ENCODE data around the gene SERP2. TPM values are rescaled to one million over a fixed set of nuclear protein-coding genes. Genes with fewer than 3 reads are reported as not detected.

Gene SERP2
- total and polyA plus RNA-seq, 9 of the 15 experiments (the other 6 are each of a cell fraction or from before 2014, with no cell fraction given) = 0.13 TPM; not detected in 8

- Histone ChIP-seq H3K9ac (ENCODE audit: insufficient read depth in 1 of 2, low read depth in 2 of 2, low read length in 2 of 2) (no peak overlapping the region), H3K27ac (ENCODE audit: extremely low read depth, low read depth, low read length) (no peak overlapping the region), H4K20me1 (replicated peaks; ENCODE audit: control insufficient read depth, insufficient read depth, low read length) (no peaks in the 10 kb centered on the region), H3K4me2 (ENCODE audit: insufficient read depth, low read length) (no peak overlapping the region), H3K4me1 (replicated peaks in 1 of 2; ENCODE audit: control insufficient read depth in 2 of 2, insufficient read depth in 2 of 2, low read length in 2 of 2) (peaks cover 0 to 3% of the 10 kb centered on the region in 2 experiments; a peak in 2 of 5 replicates), H3K4me3 (no peak overlapping the region), H3K27me3 (ENCODE audit: control insufficient read depth in 2 of 2, insufficient read depth in 2 of 2, low read length in 2 of 2) (peaks cover 0 to 12% of the 10 kb centered on the region in 2 experiments; a peak in 1 of 5 replicates), H3K9me1 (ENCODE audit: control insufficient read depth, insufficient read depth, low read length) (no peaks in the 10 kb centered on the region), H3K36me3 (ENCODE audit: control insufficient read depth, insufficient read depth, low read length) (no peaks in the 10 kb centered on the region), H3K79me2 (ENCODE audit: control insufficient read depth, insufficient read depth, low read length) (no peaks in the 10 kb centered on the region), H2AFZ (ENCODE audit: low read depth, low read length) (no peak overlapping the region), H3K9me3 (replicated peaks; ENCODE audit: control insufficient read depth, insufficient read depth, low read depth, low read length) (no peaks in the 10 kb centered on the region)
- DNase-seq (ENCODE audit: extremely low read depth in 1 of 4, low spot score in 3 of 4) (no peak), ATAC-seq (no peak), FAIRE-seq (no peak)
- TF ChIP-seq, protein P1, sequence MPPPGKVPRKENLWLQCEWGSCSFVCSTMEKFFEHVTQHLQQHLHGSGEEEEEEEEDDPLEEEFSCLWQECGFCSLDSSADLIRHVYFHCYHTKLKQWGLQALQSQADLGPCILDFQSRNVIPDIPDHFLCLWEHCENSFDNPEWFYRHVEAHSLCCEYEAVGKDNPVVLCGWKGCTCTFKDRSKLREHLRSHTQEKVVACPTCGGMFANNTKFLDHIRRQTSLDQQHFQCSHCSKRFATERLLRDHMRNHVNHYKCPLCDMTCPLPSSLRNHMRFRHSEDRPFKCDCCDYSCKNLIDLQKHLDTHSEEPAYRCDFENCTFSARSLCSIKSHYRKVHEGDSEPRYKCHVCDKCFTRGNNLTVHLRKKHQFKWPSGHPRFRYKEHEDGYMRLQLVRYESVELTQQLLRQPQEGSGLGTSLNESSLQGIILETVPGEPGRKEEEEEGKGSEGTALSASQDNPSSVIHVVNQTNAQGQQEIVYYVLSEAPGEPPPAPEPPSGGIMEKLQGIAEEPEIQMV (tag; conservative IDR thresholded peaks at IDR 0.05; ENCODE audit: low read depth) = no peak
- TF ChIP-seq RFX1 (IDR thresholded peaks at IDR 0.05) (no peak), ADNP (tag; IDR thresholded peaks at IDR 0.05) (no peak), RBM34 (IDR thresholded peaks at IDR 0.05; ENCODE audit: borderline replicate concordance, insufficient read depth, low read length) (no peak), POLR2G (IDR thresholded peaks at IDR 0.05; ENCODE audit: low read depth, low read length) (no peak)
- TF ChIP-seq, protein P2, sequence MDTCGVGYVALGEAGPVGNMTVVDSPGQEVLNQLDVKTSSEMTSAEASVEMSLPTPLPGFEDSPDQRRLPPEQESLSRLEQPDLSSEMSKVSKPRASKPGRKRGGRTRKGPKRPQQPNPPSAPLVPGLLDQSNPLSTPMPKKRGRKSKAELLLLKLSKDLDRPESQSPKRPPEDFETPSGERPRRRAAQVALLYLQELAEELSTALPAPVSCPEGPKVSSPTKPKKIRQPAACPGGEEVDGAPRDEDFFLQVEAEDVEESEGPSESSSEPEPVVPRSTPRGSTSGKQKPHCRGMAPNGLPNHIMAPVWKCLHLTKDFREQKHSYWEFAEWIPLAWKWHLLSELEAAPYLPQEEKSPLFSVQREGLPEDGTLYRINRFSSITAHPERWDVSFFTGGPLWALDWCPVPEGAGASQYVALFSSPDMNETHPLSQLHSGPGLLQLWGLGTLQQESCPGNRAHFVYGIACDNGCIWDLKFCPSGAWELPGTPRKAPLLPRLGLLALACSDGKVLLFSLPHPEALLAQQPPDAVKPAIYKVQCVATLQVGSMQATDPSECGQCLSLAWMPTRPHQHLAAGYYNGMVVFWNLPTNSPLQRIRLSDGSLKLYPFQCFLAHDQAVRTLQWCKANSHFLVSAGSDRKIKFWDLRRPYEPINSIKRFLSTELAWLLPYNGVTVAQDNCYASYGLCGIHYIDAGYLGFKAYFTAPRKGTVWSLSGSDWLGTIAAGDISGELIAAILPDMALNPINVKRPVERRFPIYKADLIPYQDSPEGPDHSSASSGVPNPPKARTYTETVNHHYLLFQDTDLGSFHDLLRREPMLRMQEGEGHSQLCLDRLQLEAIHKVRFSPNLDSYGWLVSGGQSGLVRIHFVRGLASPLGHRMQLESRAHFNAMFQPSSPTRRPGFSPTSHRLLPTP (IDR thresholded peaks at IDR 0.05; ENCODE audit: borderline replicate concordance, extremely low read depth, insufficient read length) = no peak
- TF ChIP-seq, protein P3, sequence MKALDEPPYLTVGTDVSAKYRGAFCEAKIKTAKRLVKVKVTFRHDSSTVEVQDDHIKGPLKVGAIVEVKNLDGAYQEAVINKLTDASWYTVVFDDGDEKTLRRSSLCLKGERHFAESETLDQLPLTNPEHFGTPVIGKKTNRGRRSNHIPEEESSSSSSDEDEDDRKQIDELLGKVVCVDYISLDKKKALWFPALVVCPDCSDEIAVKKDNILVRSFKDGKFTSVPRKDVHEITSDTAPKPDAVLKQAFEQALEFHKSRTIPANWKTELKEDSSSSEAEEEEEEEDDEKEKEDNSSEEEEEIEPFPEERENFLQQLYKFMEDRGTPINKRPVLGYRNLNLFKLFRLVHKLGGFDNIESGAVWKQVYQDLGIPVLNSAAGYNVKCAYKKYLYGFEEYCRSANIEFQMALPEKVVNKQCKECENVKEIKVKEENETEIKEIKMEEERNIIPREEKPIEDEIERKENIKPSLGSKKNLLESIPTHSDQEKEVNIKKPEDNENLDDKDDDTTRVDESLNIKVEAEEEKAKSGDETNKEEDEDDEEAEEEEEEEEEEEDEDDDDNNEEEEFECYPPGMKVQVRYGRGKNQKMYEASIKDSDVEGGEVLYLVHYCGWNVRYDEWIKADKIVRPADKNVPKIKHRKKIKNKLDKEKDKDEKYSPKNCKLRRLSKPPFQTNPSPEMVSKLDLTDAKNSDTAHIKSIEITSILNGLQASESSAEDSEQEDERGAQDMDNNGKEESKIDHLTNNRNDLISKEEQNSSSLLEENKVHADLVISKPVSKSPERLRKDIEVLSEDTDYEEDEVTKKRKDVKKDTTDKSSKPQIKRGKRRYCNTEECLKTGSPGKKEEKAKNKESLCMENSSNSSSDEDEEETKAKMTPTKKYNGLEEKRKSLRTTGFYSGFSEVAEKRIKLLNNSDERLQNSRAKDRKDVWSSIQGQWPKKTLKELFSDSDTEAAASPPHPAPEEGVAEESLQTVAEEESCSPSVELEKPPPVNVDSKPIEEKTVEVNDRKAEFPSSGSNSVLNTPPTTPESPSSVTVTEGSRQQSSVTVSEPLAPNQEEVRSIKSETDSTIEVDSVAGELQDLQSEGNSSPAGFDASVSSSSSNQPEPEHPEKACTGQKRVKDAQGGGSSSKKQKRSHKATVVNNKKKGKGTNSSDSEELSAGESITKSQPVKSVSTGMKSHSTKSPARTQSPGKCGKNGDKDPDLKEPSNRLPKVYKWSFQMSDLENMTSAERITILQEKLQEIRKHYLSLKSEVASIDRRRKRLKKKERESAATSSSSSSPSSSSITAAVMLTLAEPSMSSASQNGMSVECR (CRISPR knock-in tag; IDR thresholded peaks at IDR 0.05) = no peak
- CTCF ChIA-PET (ENCODE audit: low intra/inter-chr PET ratio) = no interaction called here
- WGBS (ENCODE audit: insufficient coverage, low coverage, missing lambda C conversion rate) = 24% methylated on average over 5 of the region's 5 CpGs
- in situ Hi-C loops (cut with MboI) (no loop called here), intact Hi-C loops (cut with micrococcal nuclease) (loop anchor here (10.0 kb wide), 1 partner anchor 101 kb away; no protein-coding TSS in a partner anchor)
- POLR2A ChIA-PET = interaction anchor here (0.6 to 1.6 kb wide), 2 partner anchors 49 to 55 kb away, joined by 3 read pairs; no protein-coding TSS in a partner anchor
- BruUV-seq (replicated peaks) = no TSS peak
Measured at GRCh38 chr13:44333950-44334655, 39.5 kb upstream of the SERP2 start.

All from K562 (cell line).